HG02588 (cell line): ENCODE data around the gene ADAMTS13.

Source experiments
- ATAC-seq: cut with Tn5 transposase; IDR thresholded peaks from one replicate; pipeline ENCODE4 v1.9.1; 2021; ENCODE audit warnings: mild to moderate bottlenecking, moderate library complexity; ENCODE audit not compliant: unreplicated experiment

The ADAMTS13 gene

GRCh38 chr9:133470427-133470924 lies 48.3 kb downstream of the ADAMTS13 start:
- ATAC-seq, result no peak

GRCh38 chr9:133470988-133471387 lies 48.8 kb downstream of the ADAMTS13 start:
- ATAC-seq, result no peak

GRCh38 chr9:133471551-133472276 lies 49.5 kb downstream of the ADAMTS13 start:
- no peak for ATAC-seq

- no peak for ATAC-seq
Measured at GRCh38 chr9:133472277-133472645, 50.1 kb downstream of the ADAMTS13 start.

GRCh38 chr9:133472753-133473378 lies 50.7 kb downstream of the ADAMTS13 start:
- no peak for ATAC-seq

- ATAC-seq, result no peak
Measured at GRCh38 chr9:133473743-133474142, 51.6 kb downstream of the ADAMTS13 start.

- ATAC-seq, result no peak
Measured at GRCh38 chr9:133474215-133474614, 52.0 kb downstream of the ADAMTS13 start.

GRCh38 chr9:133474853-133475252 lies 52.7 kb downstream of the ADAMTS13 start:
- no peak for ATAC-seq

- no peak for ATAC-seq
Measured at GRCh38 chr9:133475292-133476012, 53.3 kb downstream of the ADAMTS13 start.

GRCh38 chr9:133476036-133476931 lies 54.1 kb downstream of the ADAMTS13 start:
- ATAC-seq, result no peak

- no peak for ATAC-seq
Measured at GRCh38 chr9:133476941-133477340, 54.8 kb downstream of the ADAMTS13 start.

GRCh38 chr9:133477461-133477860 lies 55.3 kb downstream of the ADAMTS13 start:
- no peak for ATAC-seq

GRCh38 chr9:133477992-133478850 lies 56.1 kb downstream of the ADAMTS13 start:
- ATAC-seq, result peak; percentile 25

- ATAC-seq, result peak; percentile 82
Measured at GRCh38 chr9:133478851-133479711, 56.9 kb downstream of the ADAMTS13 start, which contains the start of gene SLC2A6. Gene SLC2A6 (minus strand): TSS chr9:133479099. CDS start chr9:133479059, 40 bp downstream.

GRCh38 chr9:133483611-133484010 lies 61.4 kb downstream of the ADAMTS13 start:
- ATAC-seq, result no peak

GRCh38 chr9:133484671-133485437 lies 62.7 kb downstream of the ADAMTS13 start:
- ATAC-seq, result no peak

- no peak for ATAC-seq
Measured at GRCh38 chr9:133485531-133486260, 63.5 kb downstream of the ADAMTS13 start.
